Testis (tissue), 3 donors: ENCODE results near the gene PGBD4. TPM values are rescaled to one million over a fixed set of nuclear protein-coding genes. Genes with fewer than 3 reads are reported as not detected.

Experiments
- DNase-seq: peaks from one replicate; pipeline ENCODE4 v3.0.0-alpha.2; 2019
- H3K27ac ChIP-seq, 2 donors: fragments of 200-600 bp; sonication (generic); one replicate each; pipeline ENCODE4 v1.5.1; 2019
- H3K27me3 ChIP-seq: fragments of 200-600 bp; sonication (generic); one replicate; pipeline ENCODE4 v1.5.1; 2019
- H3K36me3 ChIP-seq: fragments of 200-600 bp; sonication (generic); one replicate; pipeline ENCODE4 v1.5.1; 2017; ENCODE audit warnings: low read depth; ENCODE audit errors: missing control alignments
- H3K4me1 ChIP-seq: fragments of 200-600 bp; sonication (generic); one replicate; pipeline ENCODE4 v1.5.1; 2019
- H3K4me3 ChIP-seq, 2 donors: fragments of 200-600 bp; sonication (generic); one replicate each; pipeline ENCODE4 v1.5.1; 2017 to 2019
- H3K9me3 ChIP-seq: fragments of 200-600 bp; sonication (generic); one replicate; pipeline ENCODE4 v1.5.1; 2017
- POLR2A ChIP-seq: fragments of 450-650 bp; IDR thresholded peaks from one replicate; pipeline ENCODE4 v1.6.1; 2017; ENCODE audit warnings: antibody characterized with exemption, mild to moderate bottlenecking, moderate library complexity
- WGBS, 2 donors: methylation state at CpG; one replicate each; pipeline ENCODE4 v1.1.5; 2018; 5-methylcytosine and 5-hydroxymethylcytosine counted together
- intact Hi-C: fragments of 100-400 bp; cut with DNase I; formaldehyde crosslinking; loops from one replicate; pipeline ENCODE4 v1.15.1; 2023; ENCODE audit warnings: low total_unique reads
- polyA plus RNA-seq: library from polyadenylated mRNA; stranded (reverse); fragments of 350-450 nt; fragmentation: Illumina TruSeq; extraction: RNeasy Lipid Tissue Mini Kit (QIAGEN cat#74804); gene quantifications from one replicate; pipeline ENCODE4 v1.2.3, GENCODE V29; 2014; ENCODE audit warnings: low read depth, low replicate concordance; ENCODE audit not compliant: insufficient read depth
- total RNA-seq, 2 donors: library from RNA; depleted of rRNA; stranded (reverse); fragments of >200 nt; gene quantifications; one replicate each; pipeline ENCODE4 v1.2.3, GENCODE V29; 2016
- TF ChIP-seq, protein P1 (sequence below), 3 experiments: fragments of 450-650 bp in 2 of 3; fragments of 200-600 bp in 1 of 3; sonication (generic) in 1 of 3; IDR thresholded peaks; one replicate each; pipeline ENCODE4 v1.5.1; 2016 to 2019; ENCODE audit warnings: antibody characterized with exemption in 3 of 3, mild to moderate bottlenecking in 2 of 3, moderate library complexity in 1 of 3

PGBD4 gene
- total and polyA plus RNA-seq, 3 donors from 2014 or later: 1.5 to 2.8 (median 2.7) TPM

GRCh38 chr15:34070003-34070402, 31.9 kb upstream of the PGBD4 start:
- H3K27ac ChIP-seq: no peak overlapping the region
- no peak for TF ChIP-seq POLR2A
- TF ChIP-seq, protein P1, sequence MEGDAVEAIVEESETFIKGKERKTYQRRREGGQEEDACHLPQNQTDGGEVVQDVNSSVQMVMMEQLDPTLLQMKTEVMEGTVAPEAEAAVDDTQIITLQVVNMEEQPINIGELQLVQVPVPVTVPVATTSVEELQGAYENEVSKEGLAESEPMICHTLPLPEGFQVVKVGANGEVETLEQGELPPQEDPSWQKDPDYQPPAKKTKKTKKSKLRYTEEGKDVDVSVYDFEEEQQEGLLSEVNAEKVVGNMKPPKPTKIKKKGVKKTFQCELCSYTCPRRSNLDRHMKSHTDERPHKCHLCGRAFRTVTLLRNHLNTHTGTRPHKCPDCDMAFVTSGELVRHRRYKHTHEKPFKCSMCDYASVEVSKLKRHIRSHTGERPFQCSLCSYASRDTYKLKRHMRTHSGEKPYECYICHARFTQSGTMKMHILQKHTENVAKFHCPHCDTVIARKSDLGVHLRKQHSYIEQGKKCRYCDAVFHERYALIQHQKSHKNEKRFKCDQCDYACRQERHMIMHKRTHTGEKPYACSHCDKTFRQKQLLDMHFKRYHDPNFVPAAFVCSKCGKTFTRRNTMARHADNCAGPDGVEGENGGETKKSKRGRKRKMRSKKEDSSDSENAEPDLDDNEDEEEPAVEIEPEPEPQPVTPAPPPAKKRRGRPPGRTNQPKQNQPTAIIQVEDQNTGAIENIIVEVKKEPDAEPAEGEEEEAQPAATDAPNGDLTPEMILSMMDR (IDR thresholded peaks at IDR 0.05): no peak
- no peaks in the 10 kb centered on the region for H3K36me3 ChIP-seq
- no peaks in the 10 kb centered on the region for H3K9me3 ChIP-seq
- 75 to 79% methylated on average over 6 of the region's 6 CpGs for WGBS, 2 donors
- H3K4me3 ChIP-seq: no peak overlapping the region
- H3K27me3 ChIP-seq: no peaks in the 10 kb centered on the region
- H3K4me1 ChIP-seq: no peaks in the 10 kb centered on the region
- no peak for DNase-seq
- intact Hi-C loops: no loop called here

DNA sequence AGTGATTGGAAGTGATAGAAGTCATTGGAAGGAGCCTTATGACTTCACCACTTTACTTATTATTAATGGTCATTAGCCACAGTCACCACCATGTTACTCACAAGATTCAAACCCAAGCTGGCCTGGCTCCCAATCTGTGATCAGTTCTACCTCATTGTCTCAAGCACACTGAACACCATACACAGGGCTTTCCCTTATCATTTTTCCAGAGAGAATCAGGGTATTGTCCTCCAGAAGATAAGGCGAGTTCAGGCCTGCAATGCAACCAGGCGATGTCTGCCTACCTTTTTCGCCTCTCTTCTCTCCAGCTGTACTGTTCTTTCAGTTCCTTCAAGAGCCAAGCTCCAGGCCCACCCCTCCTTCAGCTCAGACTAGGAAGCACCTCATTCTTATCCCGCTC, 25.1 kb upstream of the PGBD4 start:
- peak; percentile 21 for DNase-seq
- no peak for TF ChIP-seq POLR2A
- TF ChIP-seq, protein P1 (IDR thresholded peaks at IDR 0.05): no peak
- 72 to 82% methylated on average over 4 of the region's 4 CpGs for WGBS, 2 donors
- Histone ChIP-seq H3K27ac (no peak overlapping the region), H3K4me1 (no peaks in the 10 kb centered on the region), H3K9me3 (no peaks in the 10 kb centered on the region), H3K36me3 (no peaks in the 10 kb centered on the region), H3K27me3 (no peaks in the 10 kb centered on the region), H3K4me3 (no peak overlapping the region)
- intact Hi-C loops: no loop called here

GRCh38 chr15:34078900-34079299, 23.0 kb upstream of the PGBD4 start:
- Histone ChIP-seq H3K4me3 (no peak overlapping the region), H3K27ac (no peak overlapping the region), H3K4me1 (no peaks in the 10 kb centered on the region), H3K27me3 (no peaks in the 10 kb centered on the region), H3K36me3 (no peaks in the 10 kb centered on the region), H3K9me3 (no peaks in the 10 kb centered on the region)
- WGBS, 2 donors: 83 to 86% methylated on average over 3 of the region's 3 CpGs
- intact Hi-C loops: no loop called here
- TF ChIP-seq, protein P1 (IDR thresholded peaks at IDR 0.05): no peak
- TF ChIP-seq POLR2A: no peak
- no peak for DNase-seq

DNA sequence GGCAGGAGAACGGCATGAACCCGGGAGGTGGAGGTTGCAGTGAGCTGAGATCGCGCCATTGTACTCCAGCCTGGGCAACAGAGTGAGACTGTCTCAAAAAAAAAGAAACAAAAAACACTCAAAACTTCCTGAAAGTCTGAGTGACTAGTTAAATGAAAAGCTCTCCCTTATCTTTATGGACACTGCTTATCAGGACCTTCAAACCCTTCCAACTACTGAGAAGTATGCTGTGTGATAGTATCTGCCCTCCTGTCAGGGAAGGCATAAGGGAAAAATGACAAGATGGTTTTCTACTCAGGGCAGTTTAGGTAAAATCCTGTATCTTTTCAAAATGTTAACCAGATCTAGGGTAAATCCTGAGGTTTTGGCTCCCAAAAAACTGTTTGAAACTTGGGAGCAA, 22.0 kb upstream of the PGBD4 start:
- no peak overlapping the region for H3K4me3 ChIP-seq
- no peaks in the 10 kb centered on the region for H3K27me3 ChIP-seq
- H3K4me1 ChIP-seq: no peaks in the 10 kb centered on the region
- H3K27ac ChIP-seq: no peak overlapping the region
- no peaks in the 10 kb centered on the region for H3K9me3 ChIP-seq
- intact Hi-C loops: no loop called here
- DNase-seq: no peak
- H3K36me3 ChIP-seq: no peaks in the 10 kb centered on the region
- no peak for TF ChIP-seq POLR2A
- TF ChIP-seq, protein P1 (IDR thresholded peaks at IDR 0.05): no peak
- 82 to 83% methylated on average over 4 of the region's 4 CpGs for WGBS, 2 donors

- H3K27me3 ChIP-seq: no peaks in the 10 kb centered on the region
- H3K9me3 ChIP-seq: no peaks in the 10 kb centered on the region
- H3K4me1 ChIP-seq: no peaks in the 10 kb centered on the region
- WGBS, 2 donors: 72 to 78% methylated on average over 7 of the region's 7 CpGs
- DNase-seq: no peak
- no peaks in the 10 kb centered on the region for H3K36me3 ChIP-seq
- intact Hi-C loops: no loop called here
- no peak for TF ChIP-seq POLR2A
- TF ChIP-seq, protein P1 (IDR thresholded peaks at IDR 0.05): no peak
- no peak overlapping the region for H3K27ac ChIP-seq
- H3K4me3 ChIP-seq: no peak overlapping the region
These were observed 17.8 kb upstream of the PGBD4 start for GRCh38 chr15:34084086-34084485.
